ENCODE results near the gene PCDH12. TPM values are rescaled to one million over a fixed set of nuclear protein-coding genes. Genes with fewer than 3 reads are reported as not detected.

PCDH12 gene
- total RNA-seq, 1 donor from 2014 or later, result 7.4 TPM

DNA sequence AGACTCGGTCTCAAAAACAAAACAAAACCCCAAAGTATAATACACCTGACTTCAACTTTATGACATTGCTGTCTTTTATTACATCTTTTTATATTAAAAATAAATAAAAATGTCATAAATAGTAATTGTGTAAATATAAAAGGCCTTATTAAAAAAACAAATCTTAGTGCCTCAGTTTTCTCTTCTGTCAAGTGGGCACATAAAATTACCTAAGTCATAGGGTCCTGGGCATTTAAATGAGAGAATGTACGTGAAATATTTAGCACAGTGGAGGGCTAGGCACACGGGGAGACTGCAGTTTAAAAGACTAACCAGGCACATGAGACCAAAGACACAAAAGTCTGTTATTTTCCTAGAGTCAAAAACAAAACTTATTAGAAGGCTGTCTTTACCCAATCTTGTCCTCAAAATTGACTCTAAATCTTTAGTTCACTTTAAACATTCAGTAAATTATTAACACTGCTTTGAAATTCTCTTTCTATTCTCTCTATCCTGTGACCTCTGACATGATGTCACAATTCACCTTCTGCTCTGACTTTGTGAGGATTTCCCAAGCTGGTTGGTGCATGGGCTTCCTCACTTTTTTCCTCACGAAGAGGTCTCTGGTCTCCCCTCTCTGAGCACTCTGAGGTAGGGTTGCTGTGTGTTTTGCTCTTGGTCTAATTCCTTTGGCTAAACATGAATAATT is 8.4 kb upstream of the PCDH12 start:
- DNase-seq (ENCODE audit: low spot score), result no peak

DNA sequence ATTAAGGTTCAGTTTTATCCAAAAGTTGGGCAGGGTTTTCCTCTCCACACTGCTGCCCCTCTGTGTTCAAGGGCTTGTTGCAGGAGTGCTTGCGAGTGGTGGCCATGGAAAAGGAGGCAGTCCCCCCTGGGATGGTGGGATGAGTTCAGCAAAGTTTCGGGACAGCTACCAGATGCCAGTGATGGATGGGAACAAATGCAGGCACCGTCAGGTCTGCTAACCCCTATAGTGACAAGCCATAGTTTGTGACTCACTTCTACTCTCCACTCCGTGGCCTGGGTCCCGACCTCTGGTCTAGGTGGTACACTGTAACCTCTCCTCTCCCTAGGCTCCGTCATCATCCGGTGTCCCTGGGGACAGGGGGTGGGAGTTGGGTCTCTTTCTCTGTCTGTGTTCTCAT is 7.1 kb upstream of the PCDH12 start:
- DNase-seq (ENCODE audit: low spot score), result no peak

DNA sequence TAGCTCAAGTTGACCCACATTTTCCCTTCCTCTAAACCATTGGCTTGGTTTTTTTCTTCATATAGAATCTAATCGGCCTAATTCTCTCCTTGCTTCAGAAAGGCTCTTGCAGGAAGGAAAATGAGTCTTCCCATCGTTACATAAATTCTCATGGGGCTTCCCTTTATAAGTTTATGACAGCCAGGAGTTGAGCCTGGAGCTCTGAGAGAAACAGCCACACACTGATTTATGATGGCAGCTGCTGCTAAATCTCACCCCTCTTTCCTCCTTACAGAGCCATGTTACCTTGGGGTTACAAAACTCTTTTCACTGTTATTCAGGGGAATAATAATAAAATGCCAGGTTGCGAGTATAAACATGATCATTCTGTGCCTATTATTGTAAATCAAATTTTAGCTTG is 5.7 kb upstream of the PCDH12 start:
- no peak for DNase-seq (ENCODE audit: low spot score)

DNA sequence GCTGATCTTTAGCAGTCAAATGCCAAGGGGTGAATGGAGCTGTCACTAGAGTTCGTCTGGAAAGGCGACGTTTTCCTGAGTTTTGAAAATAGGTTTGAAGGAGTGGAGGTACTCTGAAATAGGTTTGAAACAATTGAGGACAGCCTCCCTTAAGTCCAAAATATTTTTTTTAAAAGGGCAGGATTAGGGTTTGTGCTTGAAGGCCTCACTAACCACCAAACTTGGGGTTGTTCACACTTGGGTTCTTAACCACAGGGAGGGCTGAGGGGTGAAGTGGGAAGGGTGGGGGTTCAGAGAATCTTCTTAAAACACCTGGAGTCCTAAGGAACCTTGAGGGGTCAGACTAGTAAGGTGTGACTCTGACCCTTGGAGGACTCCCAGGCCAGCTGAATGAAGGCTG is 3.5 kb upstream of the PCDH12 start:
- DNase-seq (ENCODE audit: low spot score), result no peak

DNA sequence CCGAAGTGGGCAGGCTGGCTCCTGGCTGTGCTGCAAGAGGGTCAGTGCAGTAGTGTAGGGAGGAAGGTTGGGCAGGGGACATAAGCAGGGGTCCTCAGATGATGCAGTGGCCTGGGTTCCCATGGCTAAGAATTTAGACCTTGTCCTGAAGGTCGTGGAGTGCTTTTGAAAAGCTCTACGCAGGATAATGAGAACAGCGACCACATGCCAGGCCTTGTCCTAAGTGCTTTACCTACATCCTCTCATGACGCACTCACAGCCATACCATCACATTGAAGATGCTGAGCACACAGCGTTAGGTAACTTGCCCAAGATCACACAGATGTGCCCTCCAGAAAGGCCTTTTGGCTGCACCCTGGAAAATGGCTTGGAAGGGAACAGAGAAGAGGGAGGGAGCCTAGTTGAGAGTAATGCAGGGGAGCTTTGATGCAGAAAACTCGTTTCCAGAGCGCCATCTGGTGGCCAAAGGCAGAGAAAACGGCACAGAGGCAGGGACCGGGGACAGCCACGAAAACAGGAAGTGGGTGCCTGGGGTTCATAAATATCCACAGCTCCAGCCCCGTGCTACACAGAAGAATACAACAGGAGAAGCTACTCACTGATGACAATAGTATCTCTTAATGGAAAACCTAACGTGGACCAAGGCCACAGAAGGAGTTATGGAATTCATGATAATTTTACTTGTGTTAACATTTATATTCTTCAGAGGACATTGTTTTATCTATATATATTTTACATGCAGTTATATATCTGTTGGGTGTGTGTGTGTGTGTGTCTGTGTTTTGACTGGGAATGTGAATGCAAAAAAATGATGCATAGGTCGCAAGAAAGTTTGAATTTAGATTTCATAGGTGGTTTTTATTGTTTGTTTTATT is 2.7 kb upstream of the PCDH12 start:
- peak; percentile 92 for DNase-seq (ENCODE audit: low spot score)

DNA sequence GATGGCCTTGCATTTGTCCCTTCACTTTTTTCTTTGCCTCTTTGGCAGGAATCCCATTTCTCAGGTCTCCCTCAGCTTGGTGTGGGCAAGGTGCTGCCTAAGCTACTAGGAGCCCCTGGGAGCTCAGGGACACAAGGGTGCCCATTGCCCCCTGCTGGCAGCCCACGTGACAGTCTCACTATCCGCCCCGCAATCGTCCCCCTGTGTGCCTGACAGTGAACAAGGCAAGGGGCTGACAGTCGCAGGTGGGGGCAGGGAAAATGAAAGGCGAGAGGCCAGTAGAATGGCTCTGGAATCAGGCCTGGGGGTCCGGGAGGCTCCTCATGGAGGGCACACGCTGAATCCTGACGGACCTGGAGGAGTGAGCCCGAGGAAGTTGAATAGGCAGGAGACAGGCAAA is 2.0 kb upstream of the PCDH12 start:
- DNase-seq (ENCODE audit: low spot score), result no peak

DNA sequence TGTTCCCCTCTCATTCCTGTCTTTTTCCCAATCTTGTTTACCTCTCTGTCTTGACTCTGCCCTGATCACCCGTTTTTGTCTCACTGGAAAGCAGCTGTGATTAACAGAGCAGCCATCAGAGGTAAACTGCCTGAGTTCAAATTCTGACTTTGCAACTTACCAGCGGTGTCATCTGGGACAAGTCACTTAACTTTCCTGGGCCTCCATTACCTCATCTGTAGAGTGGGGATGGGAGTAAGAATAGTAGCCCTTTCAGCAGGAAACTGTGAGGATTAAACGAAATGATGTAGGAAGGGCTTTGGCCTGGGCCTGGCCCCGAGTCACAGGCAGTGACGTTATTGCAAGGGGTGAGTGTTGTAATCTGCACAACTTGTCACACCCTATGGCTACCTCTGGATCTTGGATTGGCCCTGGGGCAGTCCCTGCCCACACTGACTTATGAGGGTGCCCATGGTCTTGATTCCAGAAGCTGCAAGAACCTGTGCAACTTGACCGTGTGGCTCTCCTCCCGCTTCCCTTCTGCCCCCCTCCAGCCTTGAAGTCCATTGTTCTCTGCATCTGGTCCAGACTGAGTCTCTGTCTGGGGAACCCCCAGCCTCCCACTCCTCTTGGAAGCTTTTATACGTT is 657 bp upstream of the PCDH12 start:
- DNase-seq (ENCODE audit: low spot score), result no peak

DNA sequence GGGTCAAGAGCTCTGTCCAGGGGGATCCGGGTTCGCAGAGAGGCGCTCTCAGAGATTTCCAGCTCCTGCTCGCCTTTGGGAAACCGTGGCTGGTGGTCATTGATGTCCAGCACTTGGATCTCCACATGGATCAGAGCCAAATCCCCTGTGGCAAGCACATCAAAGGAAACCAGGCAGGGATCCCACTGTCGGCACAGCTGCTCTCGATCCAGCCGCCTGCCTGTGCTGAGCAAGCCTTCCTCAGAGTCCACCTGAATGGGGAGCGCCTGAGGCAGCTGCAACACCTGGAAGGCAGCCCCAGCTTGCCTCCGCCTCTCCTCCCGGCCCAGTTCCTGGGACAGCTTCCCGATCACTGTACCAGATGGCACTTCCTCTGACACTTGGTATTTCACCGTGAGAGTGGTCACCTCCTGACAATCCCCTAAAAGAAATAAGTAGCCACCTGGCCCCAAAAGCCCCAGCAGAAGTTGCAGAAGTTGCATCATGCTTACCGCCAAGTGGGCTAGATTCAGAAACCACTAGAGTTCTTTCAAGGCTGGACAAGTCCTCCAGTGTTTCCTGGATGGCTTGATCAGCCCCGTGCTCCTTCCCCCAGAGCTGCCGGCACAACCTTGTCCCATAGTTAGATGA is 520 bp downstream of the PCDH12 start:
- DNase-seq (ENCODE audit: low spot score), result no peak

DNA sequence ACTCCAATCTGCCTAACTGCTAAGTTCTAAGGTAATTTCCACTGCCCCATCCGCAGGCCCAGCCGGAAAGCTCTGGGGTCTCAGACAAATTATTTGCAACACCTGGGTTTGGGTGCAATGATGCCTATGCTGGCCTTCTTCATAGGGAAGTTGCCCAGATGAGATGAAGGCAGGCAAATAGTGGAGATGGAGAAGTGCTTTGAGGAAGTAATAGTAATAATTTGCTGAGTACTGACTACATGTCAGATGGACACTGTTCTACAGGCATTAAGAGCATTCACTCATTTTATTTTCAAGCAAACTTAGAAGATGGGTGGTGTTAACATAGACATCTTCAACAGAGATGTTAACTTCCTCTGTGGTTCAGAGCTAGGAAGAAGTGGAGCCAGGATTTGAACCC is 3.8 kb downstream of the PCDH12 start:
- DNase-seq (ENCODE audit: low spot score), result no peak

DNA sequence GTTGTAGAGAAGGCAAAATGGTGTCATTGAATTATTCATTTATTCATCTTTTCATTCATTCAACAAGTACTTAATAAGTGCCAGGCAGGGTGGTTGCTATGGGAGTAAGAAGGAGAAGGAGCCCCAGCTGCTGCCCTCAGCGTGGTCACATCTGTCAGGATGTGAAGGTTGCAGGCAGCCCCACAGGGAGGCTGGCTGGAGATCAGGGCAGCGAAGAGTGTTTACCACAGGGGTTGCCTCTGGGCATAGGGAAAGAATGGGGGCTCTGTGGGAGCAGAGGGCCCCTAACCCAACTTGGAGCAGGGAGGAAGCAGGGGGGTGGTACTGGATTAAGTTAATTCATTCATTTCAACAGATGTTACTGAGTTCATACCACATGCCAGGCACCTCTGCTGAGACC is 6.0 kb downstream of the PCDH12 start:
- no peak for DNase-seq (ENCODE audit: low spot score)

DNA sequence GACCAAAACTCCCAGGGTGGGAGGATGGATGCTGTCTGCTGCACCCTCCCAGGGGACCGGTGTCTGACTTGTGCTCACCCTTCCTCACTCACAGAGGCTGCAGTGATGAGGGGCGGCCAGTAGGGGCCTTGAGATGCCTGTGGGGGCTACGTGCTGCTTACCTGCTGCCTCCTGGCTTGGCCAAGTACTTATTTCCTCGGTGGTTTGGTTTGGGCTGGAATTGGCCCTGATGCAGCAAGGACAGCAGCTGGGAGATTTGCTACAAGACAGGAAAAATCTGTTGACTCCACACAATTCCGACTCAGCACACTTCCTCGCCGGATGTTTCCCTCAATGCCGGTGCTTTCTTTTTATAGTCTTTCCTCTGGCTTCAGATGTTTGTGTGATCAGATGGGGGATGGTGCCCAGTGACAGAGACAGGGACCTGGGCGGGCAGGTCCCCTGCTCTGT is 6.6 kb downstream of the PCDH12 start:
- DNase-seq (ENCODE audit: low spot score), result no peak

DNA sequence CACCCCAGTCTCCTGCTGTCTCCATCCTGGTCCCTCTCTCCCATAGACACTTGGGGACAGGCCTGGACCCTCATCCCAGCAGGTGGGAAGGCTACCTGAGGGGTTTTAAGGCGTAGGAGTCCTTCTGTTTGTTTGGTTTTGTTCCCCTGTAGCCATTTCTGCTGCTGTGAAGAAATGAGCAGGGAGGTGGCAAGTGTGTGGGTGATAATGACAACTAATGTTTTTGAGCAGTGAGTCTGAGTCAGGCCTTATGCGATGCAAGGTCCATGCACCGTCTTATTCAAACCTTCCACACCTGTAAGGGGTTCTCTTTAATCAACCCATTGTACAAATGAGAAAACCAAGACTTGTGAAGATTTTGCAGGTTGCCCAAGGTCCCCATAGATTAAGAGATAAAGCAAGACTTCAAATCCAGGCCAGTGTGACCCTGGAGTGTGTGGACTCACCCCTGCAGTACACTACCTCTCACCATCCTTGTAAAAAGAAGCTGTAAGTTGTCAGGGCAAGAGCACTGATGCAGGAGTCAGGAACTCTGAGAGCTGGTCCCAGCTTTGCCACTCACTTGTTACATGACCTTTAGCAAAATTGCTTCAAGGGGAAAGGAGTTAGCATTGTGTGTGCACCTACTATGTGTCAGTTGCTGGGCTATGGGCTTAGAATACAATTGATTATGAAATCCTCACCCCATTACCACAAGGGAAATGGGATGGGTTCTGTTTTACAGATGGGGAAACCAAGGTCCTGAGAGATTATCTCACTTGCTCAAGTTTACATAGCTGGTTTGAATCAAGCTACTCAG is 7.6 kb downstream of the PCDH12 start:
- DNase-seq (ENCODE audit: low spot score), result no peak

DNA sequence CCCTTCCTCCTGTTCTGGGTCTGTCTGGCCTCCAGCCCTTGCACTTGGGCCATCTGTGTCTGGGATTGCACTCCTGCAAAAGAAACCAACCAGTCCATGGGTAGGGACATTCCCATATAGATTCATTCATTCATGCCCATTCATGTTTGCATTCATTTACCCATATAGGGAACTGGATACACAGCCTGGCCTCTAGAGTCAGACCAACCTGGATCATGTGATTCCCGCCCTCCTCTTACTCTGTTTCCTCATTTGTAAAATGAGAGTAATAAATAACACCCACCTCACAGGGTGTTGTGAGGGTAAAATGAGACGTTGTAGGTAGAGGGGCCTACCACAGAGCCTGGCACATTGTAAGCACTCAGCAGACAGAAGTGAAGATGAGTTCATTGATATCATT is 8.5 kb downstream of the PCDH12 start:
- DNase-seq (ENCODE audit: low spot score), result no peak

DNA sequence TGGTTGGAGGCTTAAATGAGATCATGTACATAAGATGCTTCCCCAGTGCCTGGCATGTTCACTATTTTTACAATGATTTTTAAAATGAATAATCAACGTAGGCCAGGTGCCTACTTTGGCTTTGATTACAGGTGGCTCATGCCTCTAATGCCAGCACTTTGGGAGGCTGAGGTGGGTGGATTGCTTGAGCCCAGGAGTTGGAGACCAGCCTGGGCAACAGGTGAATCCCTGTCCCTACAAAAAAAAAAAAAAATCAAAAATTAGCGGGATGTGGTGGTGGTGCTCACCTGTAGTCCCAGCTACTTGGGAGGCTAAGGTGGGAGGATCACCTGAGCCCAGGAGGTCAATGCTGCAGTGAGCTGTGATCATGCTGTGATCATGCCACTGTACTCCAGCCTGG is 9.2 kb downstream of the PCDH12 start:
- DNase-seq (ENCODE audit: low spot score), result no peak

DNA sequence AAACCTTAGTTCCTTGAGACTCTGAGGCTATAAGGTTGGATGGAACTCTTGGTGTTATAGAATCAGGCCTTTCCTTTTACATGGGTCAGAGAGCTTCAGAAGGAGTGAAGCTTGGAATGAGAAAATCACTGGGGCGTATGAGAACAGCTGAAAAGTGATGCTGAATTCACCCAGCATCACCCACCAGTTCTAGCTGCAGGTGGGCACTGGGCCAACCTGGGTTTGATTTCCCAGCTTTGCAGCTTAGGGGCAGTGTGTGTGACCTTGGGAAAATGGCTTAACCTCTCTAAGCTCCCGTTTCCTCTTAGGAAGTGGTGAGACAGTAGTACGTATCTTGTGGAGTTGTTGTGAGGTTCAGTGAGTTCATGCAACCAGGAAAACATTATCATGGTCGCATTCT is 10.7 kb downstream of the PCDH12 start:
- no peak for DNase-seq (ENCODE audit: low spot score)

DNA sequence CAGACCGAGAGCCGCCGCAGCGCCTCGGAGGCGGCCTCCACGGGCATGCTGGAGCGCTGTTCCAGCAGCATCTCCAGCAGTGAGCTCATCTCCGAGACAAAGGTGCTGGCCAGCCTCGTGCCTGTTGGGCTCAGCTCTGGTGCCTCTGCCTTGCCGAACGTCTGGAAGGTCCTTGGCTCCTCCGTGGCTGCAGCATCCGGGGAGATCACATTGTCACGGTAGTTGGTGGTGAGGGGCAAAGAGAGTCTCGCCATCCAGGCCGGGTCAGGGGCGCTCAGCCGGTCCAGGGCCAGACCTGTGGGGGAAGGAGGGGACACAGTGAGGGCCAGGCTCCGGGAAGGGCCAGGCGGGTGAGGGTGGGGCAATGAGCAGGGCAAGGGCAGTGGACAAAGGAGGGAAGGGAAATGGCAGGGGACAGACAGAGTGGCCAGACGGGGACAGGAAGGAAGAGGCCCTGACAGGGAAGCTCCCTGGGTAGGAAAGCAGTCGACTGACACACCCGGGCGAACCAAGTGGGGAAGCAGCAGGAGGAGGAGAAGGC is 12.4 kb downstream of the PCDH12 start:
- DNase-seq (ENCODE audit: low spot score), result no peak

DNA sequence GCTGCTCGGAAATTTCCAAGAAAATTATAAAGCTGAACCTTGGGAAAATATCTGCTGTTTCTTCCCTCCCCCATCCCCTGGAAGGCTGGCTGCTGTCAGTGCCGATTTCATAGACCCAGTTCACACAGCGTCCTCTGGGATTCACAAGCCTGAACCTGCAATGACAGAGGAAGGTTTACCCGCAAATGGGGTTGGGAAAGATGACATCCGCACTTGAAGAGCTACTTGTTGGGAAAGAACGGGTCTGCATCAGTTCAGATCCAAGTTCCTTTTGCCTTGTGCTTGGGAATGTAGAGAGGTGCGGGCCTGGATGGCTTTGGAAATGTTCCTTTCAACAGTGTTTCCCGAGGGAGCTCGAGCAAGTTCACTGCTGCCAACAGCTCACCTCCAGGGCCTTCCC is 13.9 kb downstream of the PCDH12 start:
- no peak for DNase-seq (ENCODE audit: low spot score)

DNA sequence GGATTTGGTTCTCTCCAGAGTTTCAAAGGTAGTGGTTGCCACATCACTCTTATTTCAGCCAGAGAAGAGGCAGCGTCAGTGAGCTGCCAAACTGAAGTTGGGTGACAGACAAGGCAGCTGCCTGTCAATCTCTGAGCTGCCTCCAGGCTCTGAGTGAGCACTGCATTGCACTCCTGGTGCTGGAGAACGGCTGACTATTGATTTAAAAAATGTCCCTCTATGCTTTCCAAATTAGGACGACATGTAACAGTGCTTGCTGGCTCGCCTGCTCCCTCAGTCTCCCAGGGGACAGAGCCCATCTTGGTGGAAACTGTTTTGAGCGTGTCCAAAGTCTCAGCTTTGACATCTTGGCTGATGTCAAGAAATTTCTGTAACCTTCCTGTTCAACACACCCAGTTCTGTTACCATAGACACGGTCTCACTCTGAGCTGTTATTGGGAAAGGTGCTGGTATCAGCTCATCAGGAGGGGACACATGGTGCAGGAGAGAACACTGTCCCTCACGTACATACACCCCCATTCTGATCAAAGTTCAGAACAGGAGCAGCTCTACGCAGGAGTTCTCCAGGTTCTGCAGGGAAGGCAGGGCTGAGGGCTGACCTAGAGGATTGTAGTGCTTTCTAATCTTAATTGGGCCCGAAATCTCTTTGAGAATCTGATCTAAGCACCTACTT is 15.7 kb downstream of the PCDH12 start:
- no peak for DNase-seq (ENCODE audit: low spot score)

DNA sequence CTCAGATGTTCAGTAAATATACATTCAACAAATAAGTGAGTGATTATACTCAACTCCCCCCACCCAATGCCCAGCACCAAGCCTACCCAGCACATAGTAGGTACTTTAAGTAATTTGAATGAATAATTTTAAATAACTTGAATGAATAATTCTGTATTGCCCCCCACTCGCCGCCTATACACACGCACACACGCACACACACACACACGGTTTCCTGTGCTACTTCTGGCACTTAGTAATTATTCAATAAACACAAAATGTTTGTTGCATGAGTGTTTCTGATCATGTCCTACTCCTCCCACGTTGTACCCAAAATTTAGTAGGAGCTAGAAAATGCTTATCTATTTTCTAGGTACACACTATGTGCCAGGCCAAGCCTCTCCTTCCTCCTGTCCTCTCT is 16.2 kb downstream of the PCDH12 start:
- no peak for DNase-seq (ENCODE audit: low spot score)

DNA sequence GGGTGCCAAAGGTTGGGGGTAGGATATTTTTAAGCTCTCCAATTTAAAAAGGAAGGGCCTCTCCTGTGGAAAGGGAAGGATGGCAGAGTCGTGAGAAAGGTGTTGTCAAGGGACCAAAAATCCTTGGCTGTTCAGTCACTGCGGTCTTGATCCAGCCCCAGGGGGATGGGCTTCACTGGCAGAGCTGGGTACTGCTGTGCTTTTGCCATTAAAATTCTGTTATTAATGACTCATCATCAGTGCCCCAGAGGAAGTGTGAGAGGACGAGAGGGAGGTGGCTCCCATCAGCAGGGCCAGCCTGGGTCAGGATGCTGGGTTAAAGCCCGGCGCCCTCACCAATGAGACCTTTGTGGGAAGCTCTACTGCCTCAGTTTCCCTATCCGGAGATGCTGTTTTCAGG is 16.7 kb downstream of the PCDH12 start:
- no peak for DNase-seq (ENCODE audit: low spot score)
